H9 (cell line): ENCODE data around the gene SEMA4D. TPM values are rescaled to one million over a fixed set of nuclear protein-coding genes. Genes with fewer than 3 reads are reported as not detected.

Source experiments
- DNase-seq: peaks from one replicate; pipeline ENCODE4 v3.0.0-alpha.2; 2017
- H2AFZ ChIP-seq: one replicate; pipeline ENCODE4 v1.6.1; 2013; ENCODE audit warnings: mild to moderate bottlenecking, low read length, control low read depth, moderate library complexity
- H2AK5ac ChIP-seq: 2 replicates; pipeline ENCODE4 v1.6.1; 2013; ENCODE audit warnings: low read length, control low read depth, mixed read lengths; ENCODE audit not compliant: insufficient read length
- H2BK120ac ChIP-seq: one replicate; pipeline ENCODE4 v1.6.1; 2013; ENCODE audit warnings: low read depth, mild to moderate bottlenecking, low read length, control low read depth, inconsistent platforms; ENCODE audit not compliant: poor library complexity, severe bottlenecking
- H2BK12ac ChIP-seq: 2 replicates; pipeline ENCODE4 v1.6.1; 2013; ENCODE audit warnings: low read length, control low read depth, mixed read lengths, low read depth; ENCODE audit not compliant: insufficient read length
- H2BK15ac ChIP-seq: 2 replicates; pipeline ENCODE4 v1.6.1; 2013; ENCODE audit warnings: low read depth, low read length, control low read depth
- H2BK20ac ChIP-seq: one replicate; pipeline ENCODE4 v1.6.1; 2013; ENCODE audit warnings: low read depth, mild to moderate bottlenecking, low read length, control low read depth, inconsistent platforms; ENCODE audit not compliant: poor library complexity, severe bottlenecking
- H2BK5ac ChIP-seq: 2 replicates; pipeline ENCODE4 v1.6.1; 2013; ENCODE audit warnings: low read length, control low read depth, mixed read lengths; ENCODE audit not compliant: insufficient read length
- H3K14ac ChIP-seq: 2 replicates; pipeline ENCODE4 v1.6.1; 2013; ENCODE audit warnings: low read length, control low read depth; ENCODE audit not compliant: insufficient read depth
- H3K18ac ChIP-seq: 2 replicates; pipeline ENCODE4 v1.6.1; 2013; ENCODE audit warnings: low read depth, mild to moderate bottlenecking, mixed read lengths, low read length, control low read depth; ENCODE audit not compliant: insufficient read length
- H3K23ac ChIP-seq: 2 replicates; pipeline ENCODE4 v1.6.1; 2013; ENCODE audit warnings: low read length, control low read depth, mixed read lengths, low read depth; ENCODE audit not compliant: insufficient read length
- H3K23me2 ChIP-seq: 2 replicates; pipeline ENCODE4 v1.6.1; 2013; ENCODE audit warnings: low read depth, mild to moderate bottlenecking, mixed read lengths, low read length, control low read depth; ENCODE audit not compliant: insufficient read length, poor library complexity, severe bottlenecking
- H3K27ac ChIP-seq: 2 replicates; pipeline ENCODE4 v1.5.1; 2013; ENCODE audit warnings: low read length, control low read depth, mixed read lengths, low read depth; ENCODE audit not compliant: insufficient read length
- H3K27me3 ChIP-seq: 2 replicates; pipeline ENCODE4 v1.6.1; 2013; ENCODE audit warnings: low read length, control low read depth, inconsistent platforms; ENCODE audit not compliant: insufficient read depth
- H3K4ac ChIP-seq: 2 replicates; pipeline ENCODE4 v1.6.1; 2013; ENCODE audit warnings: low read depth, mild to moderate bottlenecking, control low read depth, inconsistent platforms, low read length, moderate library complexity
- H3K4me1 ChIP-seq: 2 replicates; pipeline ENCODE4 v1.6.1; 2013; ENCODE audit warnings: low read length, control low read depth, inconsistent platforms; ENCODE audit not compliant: insufficient read depth
- H3K4me2 ChIP-seq: 2 replicates; pipeline ENCODE4 v1.6.1; 2013; ENCODE audit warnings: low read length, control low read depth, mixed read lengths; ENCODE audit not compliant: insufficient read length, insufficient read depth
- H3K56ac ChIP-seq: 2 replicates; pipeline ENCODE4 v1.6.1; 2013; ENCODE audit warnings: low read depth, mild to moderate bottlenecking, mixed read lengths, low read length, control low read depth; ENCODE audit not compliant: insufficient read length
- H3K79me1 ChIP-seq: 2 replicates; pipeline ENCODE4 v1.6.1; 2013; ENCODE audit warnings: low read depth, mild to moderate bottlenecking, moderate library complexity, low read length, control low read depth, inconsistent platforms; ENCODE audit not compliant: insufficient read depth, poor library complexity, severe bottlenecking
- H3K79me2 ChIP-seq: 2 replicates; pipeline ENCODE4 v1.6.1; 2013; ENCODE audit warnings: low read length, control low read depth, inconsistent platforms; ENCODE audit not compliant: insufficient read depth
- H3K9ac ChIP-seq: 2 replicates; pipeline ENCODE4 v1.6.1; 2013; ENCODE audit warnings: low read length, control low read depth, mixed read lengths; ENCODE audit not compliant: insufficient read length; ENCODE audit errors: extremely low read depth
- H3K9me3 ChIP-seq: one replicate; pipeline ENCODE4 v1.6.1; 2013; ENCODE audit warnings: low read depth, low read length, inconsistent platforms; ENCODE audit not compliant: control insufficient read depth
- H3T11ph ChIP-seq: one replicate; pipeline ENCODE4 v1.6.1; 2013; ENCODE audit warnings: mild to moderate bottlenecking, low read length, control low read depth, inconsistent platforms
- H4K20me1 ChIP-seq: one replicate; pipeline ENCODE4 v1.6.1; 2013; ENCODE audit not compliant: control insufficient read depth, insufficient read length, insufficient read depth
- H4K5ac ChIP-seq: 2 replicates; pipeline ENCODE4 v1.6.1; 2013; ENCODE audit warnings: low read depth, mild to moderate bottlenecking, mixed read lengths, low read length, control low read depth; ENCODE audit not compliant: insufficient read length
- H4K8ac ChIP-seq: replicated peaks from 2 replicates; pipeline ENCODE4 v1.6.1; 2013; ENCODE audit warnings: low read length, control low read depth, mixed read lengths, low read depth; ENCODE audit not compliant: insufficient read length
- H4K91ac ChIP-seq: 2 replicates; pipeline ENCODE4 v1.6.1; 2013; ENCODE audit warnings: low read depth, mild to moderate bottlenecking, moderate library complexity, mixed read lengths, low read length, control low read depth; ENCODE audit not compliant: insufficient read length
- H3K27ac Mint-ChIP-seq, 3 experiments: 2 replicates in 2 of 3; 3 replicates in 1 of 3; pipeline ENCODE4 v1.8.0; 2020 to 2021; ENCODE audit warnings: mixed read lengths in 3 of 3, mild to moderate bottlenecking in 1 of 3, moderate library complexity in 1 of 3
- H3K27me3 Mint-ChIP-seq: 2 replicates; pipeline ENCODE4 v1.8.0; 2021; ENCODE audit warnings: low read depth, mild to moderate bottlenecking, moderate library complexity, mixed read lengths
- H3K36me3 Mint-ChIP-seq, 3 experiments: 2 replicates in 2 of 3; 3 replicates in 1 of 3; pipeline ENCODE4 v1.8.0; 2020 to 2021; ENCODE audit warnings: low read depth in 3 of 3, mixed read lengths in 3 of 3; ENCODE audit not compliant: insufficient read depth in 1 of 3
- H3K4me1 Mint-ChIP-seq, 2 experiments: 2 replicates each; pipeline ENCODE4 v1.8.0; 2020; ENCODE audit warnings: mixed read lengths in 2 of 2
- H3K4me3 Mint-ChIP-seq, 2 experiments: 2 replicates in 1 of 2; 3 replicates in 1 of 2; pipeline ENCODE4 v1.8.0; 2020 to 2021; ENCODE audit warnings: mild to moderate bottlenecking in 2 of 2, mixed read lengths in 2 of 2, moderate library complexity in 1 of 2
- H3K9me3 Mint-ChIP-seq, 2 experiments: 2 replicates in 1 of 2; 3 replicates in 1 of 2; pipeline ENCODE4 v1.8.0; 2020; ENCODE audit warnings: mild to moderate bottlenecking in 2 of 2, mixed read lengths in 2 of 2, moderate library complexity in 1 of 2
- CTCF ChIP-seq: fragments of 200-600 bp; sonication (generic); conservative IDR thresholded peaks from 3 replicates; pipeline ENCODE4 v1.8.0; 2021; ENCODE audit warnings: antibody characterized with exemption, mild to moderate bottlenecking
- WGBS: extraction: QIAGEN DNeasy Blood & Tissue Kit; methylation state at CpG from one replicate; pipeline ENCODE4 v1.1.7; 2013; ENCODE audit warnings: missing lambda C conversion rate, low lambda C conversion rate, mixed read lengths; ENCODE audit not compliant: insufficient read length; ENCODE audit errors: extremely low coverage; 5-methylcytosine and 5-hydroxymethylcytosine counted together
- total RNA-seq: library from RNA; stranded (reverse); gene quantifications from 2 replicates; pipeline ENCODE4 v1.2.1, GENCODE V29; 2021

SEMA4D gene
- total RNA-seq, 1 experiment from 2014 or later = 47.2 TPM

- H3K4me1 ChIP-seq = peaks cover 22% of the 10 kb centered on the region
- H3K18ac ChIP-seq = no peak overlapping the region
- no peak overlapping the region for H3K23ac ChIP-seq
- no peaks in the 10 kb centered on the region for H3K23me2 ChIP-seq
- H3K79me1 ChIP-seq = peaks cover 7% of the 10 kb centered on the region
- H3T11ph ChIP-seq = no peak overlapping the region
- no peak overlapping the region for H3K4me2 ChIP-seq
- no peak overlapping the region for H3K9ac ChIP-seq
- no peak overlapping the region for H2AFZ ChIP-seq
- H2BK12ac ChIP-seq = no peak overlapping the region
- no peak overlapping the region for H3K14ac ChIP-seq
- H3K4ac ChIP-seq = no peak overlapping the region
- no peak for TF ChIP-seq CTCF
- Mint-ChIP-seq H3K27ac (no peak overlapping the region; a peak in 1 of 7 replicates), H3K36me3 (peaks cover 2 to 22% (median 3%) of the 10 kb centered on the region in 3 experiments; a peak in 5 of 7 replicates), H3K27me3 (no peaks in the 10 kb centered on the region), H3K4me3 (no peak overlapping the region), H3K4me1 (peaks cover 75 to 82% of the 10 kb centered on the region in 2 experiments), H3K9me3 (0 out of 5 replicates have a peak, but pooled peaks cover 0 to 2% of the 10 kb centered on the region in 2 experiments)
- WGBS = no CpG with 5 or more reads among the region's 7 CpGs
- peaks cover 14% of the 10 kb centered on the region; the same call in 1 of the 2 replicates for H3K79me2 ChIP-seq
- no peak overlapping the region for H3K27ac ChIP-seq
- no peak overlapping the region for H4K91ac ChIP-seq
- H2BK120ac ChIP-seq = no peak overlapping the region
- H3K56ac ChIP-seq = no peak overlapping the region
- H2BK20ac ChIP-seq = no peak overlapping the region
- DNase-seq = no peak
- no peak overlapping the region for H2BK15ac ChIP-seq
- H2AK5ac ChIP-seq = no peak overlapping the region
- no peak overlapping the region for H4K5ac ChIP-seq
- H4K8ac ChIP-seq = no peak overlapping the region
- no peak overlapping the region for H2BK5ac ChIP-seq
- H3K9me3 ChIP-seq = no peaks in the 10 kb centered on the region
- peaks cover 2% of the 10 kb centered on the region for H4K20me1 ChIP-seq
- H3K27me3 ChIP-seq = no peaks in the 10 kb centered on the region
Measured at GRCh38 chr9:89465001-89465451, 32.9 kb downstream of the SEMA4D start.
